DOHH2 (cell line): ENCODE measurements around the gene USF1.

Experiments
- H3F3A ChIP-seq: fragments of 200-600 bp; sonication (generic), shearing (Covaris generic); 2 replicates; pipeline ENCODE4 v1.6.0; 2016; ENCODE audit warnings: antibody characterized with exemption, mild to moderate bottlenecking; ENCODE audit not compliant: control insufficient read depth, insufficient read depth
- H3K27ac ChIP-seq: fragments of 200-600 bp; sonication (generic); 2 replicates; pipeline ENCODE4 v1.5.1; 2014; ENCODE audit warnings: low read depth, mild to moderate bottlenecking, low read length, moderate library complexity
- H3K27me3 ChIP-seq: fragments of 200-600 bp; sonication (generic); 2 replicates; pipeline ENCODE4 v1.6.1; 2014; ENCODE audit warnings: mild to moderate bottlenecking, low read length, mixed read lengths; ENCODE audit not compliant: control insufficient read depth
- H3K36me3 ChIP-seq: fragments of 200-600 bp; sonication (generic); 2 replicates; pipeline ENCODE4 v1.6.1; 2014; ENCODE audit warnings: mild to moderate bottlenecking, low read length, moderate library complexity, mixed read lengths; ENCODE audit not compliant: control insufficient read depth
- H3K4me1 ChIP-seq: fragments of 200-600 bp; sonication (generic); 2 replicates; pipeline ENCODE4 v1.6.1; 2014; ENCODE audit warnings: mild to moderate bottlenecking, low read length, mixed read lengths; ENCODE audit not compliant: control insufficient read depth
- H3K4me2 ChIP-seq: fragments of 200-600 bp; sonication (generic); 2 replicates; pipeline ENCODE4 v1.6.0; 2014; ENCODE audit warnings: mild to moderate bottlenecking, low read length, moderate library complexity
- H3K4me3 ChIP-seq: fragments of 200-600 bp; sonication (generic); 2 replicates; pipeline ENCODE4 v1.5.1; 2014; ENCODE audit warnings: mild to moderate bottlenecking, low read length, mixed read lengths
- H3K79me2 ChIP-seq: fragments of 200-600 bp; sonication (generic); 2 replicates; pipeline ENCODE4 v1.6.1; 2014; ENCODE audit warnings: mild to moderate bottlenecking, low read length, mixed read lengths; ENCODE audit not compliant: control insufficient read depth
- H3K9me2 ChIP-seq: fragments of 200-600 bp; sonication (generic); replicated peaks from 2 replicates; pipeline ENCODE4 v1.6.1; 2014; ENCODE audit warnings: mild to moderate bottlenecking, low read length, mixed read lengths; ENCODE audit not compliant: control insufficient read depth
- H3K9me3 ChIP-seq: fragments of 200-600 bp; sonication (generic); 2 replicates; pipeline ENCODE4 v1.6.1; 2014; ENCODE audit warnings: antibody characterized with exemption, low read length, mixed read lengths; ENCODE audit not compliant: control insufficient read depth, insufficient read depth
- H4K20me1 ChIP-seq: fragments of 200-600 bp; sonication (generic); 2 replicates; pipeline ENCODE4 v1.6.0; 2014; ENCODE audit warnings: low read depth, mild to moderate bottlenecking, antibody characterized with exemption, low read length, moderate library complexity; ENCODE audit not compliant: control insufficient read depth, insufficient read depth
- CTCF ChIP-seq: fragments of 200-600 bp; sonication (generic); IDR thresholded peaks from one replicate; pipeline ENCODE4 v1.5.1; 2014; ENCODE audit warnings: antibody characterized with exemption, mild to moderate bottlenecking, low read depth, low read length; ENCODE audit not compliant: poor library complexity, severe bottlenecking
- EZH2phosphoT487 ChIP-seq: fragments of 200-600 bp; sonication (generic); IDR thresholded peaks from 2 replicates; pipeline ENCODE4 v1.6.1; 2017; ENCODE audit warnings: borderline replicate concordance, mild to moderate bottlenecking, antibody characterized with exemption, low read length, moderate library complexity, mixed read lengths

Gene USF1

GRCh38 chr1:161088587-161089110, 42.9 kb upstream of the USF1 start:
- Histone ChIP-seq H4K20me1 (no peaks in the 10 kb centered on the region), H3F3A (no peaks in the 10 kb centered on the region), H3K4me3 (no peak overlapping the region), H3K36me3 (no peaks in the 10 kb centered on the region), H3K4me1 (no peaks in the 10 kb centered on the region), H3K27ac (no peak overlapping the region), H3K4me2 (no peak overlapping the region), H3K27me3 (no peaks in the 10 kb centered on the region), H3K79me2 (no peaks in the 10 kb centered on the region), H3K9me2 (no peaks in the 10 kb centered on the region), H3K9me3 (no peaks in the 10 kb centered on the region)
- TF ChIP-seq EZH2phosphoT487 (no peak), CTCF (no peak)

GRCh38 chr1:161086457-161086856, 40.7 kb upstream of the USF1 start:
- H3K9me2 ChIP-seq = no peaks in the 10 kb centered on the region
- no peaks in the 10 kb centered on the region for H4K20me1 ChIP-seq
- no peaks in the 10 kb centered on the region for H3K36me3 ChIP-seq
- H3K4me1 ChIP-seq = no peaks in the 10 kb centered on the region
- no peak overlapping the region for H3K27ac ChIP-seq
- no peaks in the 10 kb centered on the region for H3F3A ChIP-seq
- no peak overlapping the region for H3K4me2 ChIP-seq
- no peak for TF ChIP-seq CTCF
- no peak for TF ChIP-seq EZH2phosphoT487
- no peaks in the 10 kb centered on the region for H3K9me3 ChIP-seq
- H3K79me2 ChIP-seq = no peaks in the 10 kb centered on the region
- no peaks in the 10 kb centered on the region for H3K27me3 ChIP-seq
- no peak overlapping the region for H3K4me3 ChIP-seq

GRCh38 chr1:161085165-161085564, 39.4 kb upstream of the USF1 start:
- no peaks in the 10 kb centered on the region; the same call in 1 of the 2 replicates for H3K27me3 ChIP-seq
- H3K79me2 ChIP-seq = no peaks in the 10 kb centered on the region
- H3K9me2 ChIP-seq = no peaks in the 10 kb centered on the region
- no peaks in the 10 kb centered on the region for H3K4me1 ChIP-seq
- H3K9me3 ChIP-seq = no peaks in the 10 kb centered on the region
- no peak overlapping the region for H3K27ac ChIP-seq
- no peaks in the 10 kb centered on the region for H4K20me1 ChIP-seq
- TF ChIP-seq EZH2phosphoT487 = no peak
- no peak overlapping the region for H3K4me3 ChIP-seq
- H3K4me2 ChIP-seq = no peak overlapping the region
- no peaks in the 10 kb centered on the region for H3K36me3 ChIP-seq
- H3F3A ChIP-seq = no peaks in the 10 kb centered on the region

GRCh38 chr1:161084597-161084988, 38.8 kb upstream of the USF1 start:
- Histone ChIP-seq H3K27ac (no peak overlapping the region), H3K4me3 (no peak overlapping the region), H3K36me3 (no peaks in the 10 kb centered on the region), H4K20me1 (no peaks in the 10 kb centered on the region), H3F3A (no peaks in the 10 kb centered on the region), H3K79me2 (no peaks in the 10 kb centered on the region), H3K9me3 (no peaks in the 10 kb centered on the region), H3K27me3 (no peaks in the 10 kb centered on the region; the same call in 1 of the 2 replicates), H3K4me2 (no peak overlapping the region), H3K4me1 (no peaks in the 10 kb centered on the region), H3K9me2 (no peaks in the 10 kb centered on the region)
- TF ChIP-seq CTCF = no peak
- no peak for TF ChIP-seq EZH2phosphoT487
